Measurements from ENCODE around the gene ZNF443. TPM values are rescaled to one million over a fixed set of nuclear protein-coding genes. Genes with fewer than 3 reads are reported as not detected.

The ZNF443 gene
- 1 to 10 TPM; 4.2 to 5.9 (median 4.8) TPM for total RNA-seq

GRCh38 chr19:12440541-12441316 lies at the start of gene ZNF443:
Gene ZNF443 (minus strand): TSS chr19:12441021. CDS start chr19:12440914, 107 bp downstream.
- TF ChIP-seq CTCF (IDR thresholded peaks at IDR 0.05; ENCODE audit: low read depth), result no peak

DNA sequence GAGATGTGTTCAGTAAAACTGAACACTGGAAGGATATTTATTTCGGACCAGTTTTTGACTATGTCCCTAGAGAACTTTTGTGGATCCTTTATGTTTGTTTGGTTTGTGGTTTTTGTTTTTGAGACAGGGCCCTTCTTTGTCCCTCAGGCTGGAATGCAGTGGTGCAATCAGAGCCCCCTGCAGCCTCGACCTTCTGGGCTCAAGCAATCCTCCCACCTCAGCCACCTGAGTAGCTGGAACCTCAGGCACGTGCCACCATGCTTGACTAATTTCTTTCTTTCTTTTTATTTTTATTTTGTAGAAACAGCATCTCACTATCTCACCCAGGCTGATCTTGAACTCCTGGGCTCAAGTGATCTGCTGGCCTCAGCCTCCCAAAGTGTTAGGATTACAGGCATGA lies 44.8 kb upstream of the ZNF443 start:
- TF ChIP-seq CTCF (IDR thresholded peaks at IDR 0.05; ENCODE audit: low read depth), result no peak

DNA sequence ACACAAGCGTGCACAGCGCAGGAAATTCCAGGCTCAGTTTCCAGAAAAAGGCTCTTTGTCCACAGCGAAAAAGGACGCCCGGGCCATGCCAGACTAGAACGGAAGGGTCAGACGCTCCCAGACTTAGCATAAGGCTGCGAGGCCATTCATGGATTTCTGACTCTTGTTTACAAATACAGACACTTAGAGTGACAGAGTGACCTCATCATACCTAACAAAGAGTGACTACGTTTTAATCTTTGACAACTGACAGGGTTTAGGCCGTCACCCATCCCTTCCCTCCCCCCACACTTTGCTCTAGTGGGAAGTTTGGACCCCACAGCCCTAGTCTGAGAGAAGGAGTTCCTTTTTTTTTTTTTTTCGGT lies 44.2 kb upstream of the ZNF443 start:
- no peak for TF ChIP-seq CTCF (IDR thresholded peaks at IDR 0.05; ENCODE audit: low read depth)

GRCh38 chr19:12484371-12485051 lies 43.7 kb upstream of the ZNF443 start, which contains the start of gene ZNF709:
Gene ZNF709 (minus strand): TSS chr19:12484816. CDS start chr19:12484657, 159 bp downstream.
- no peak for TF ChIP-seq CTCF (IDR thresholded peaks at IDR 0.05; ENCODE audit: low read depth)

DNA sequence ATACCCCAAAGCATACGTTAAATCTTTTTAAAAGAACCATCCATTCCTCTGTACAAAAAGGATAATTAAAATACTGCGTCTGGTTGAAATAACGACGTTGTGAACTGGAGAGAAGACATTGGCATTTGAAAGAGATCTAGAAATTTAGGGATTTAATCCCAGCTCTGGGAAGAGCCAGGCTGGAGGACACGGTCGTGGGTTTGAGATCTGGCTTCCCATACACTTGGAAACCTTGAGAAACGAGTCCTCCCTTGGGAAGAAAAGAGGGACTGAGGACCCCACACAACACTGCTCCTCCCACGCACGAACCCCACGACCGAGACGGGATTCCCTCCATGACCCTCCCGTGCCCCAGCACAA lies 43.2 kb upstream of the ZNF443 start:
- no peak for TF ChIP-seq CTCF (IDR thresholded peaks at IDR 0.05; ENCODE audit: low read depth)

DNA sequence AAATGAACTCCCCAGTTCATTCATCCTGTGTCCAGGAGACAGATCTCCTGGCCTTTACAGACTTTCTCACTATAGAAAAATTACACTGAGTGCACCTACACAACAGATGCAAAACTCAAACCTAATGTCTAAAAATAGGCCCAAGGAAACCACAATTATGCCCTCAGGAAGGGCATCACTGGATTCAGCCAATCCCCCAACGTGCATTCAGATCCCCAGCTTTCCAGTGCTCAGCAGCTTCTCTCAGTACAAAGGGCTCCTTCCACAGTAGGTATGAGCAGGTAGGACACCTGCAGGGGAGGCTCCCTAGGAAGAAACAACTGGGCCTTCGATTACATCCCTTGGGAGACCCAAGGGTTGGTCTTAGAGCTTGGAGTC lies 41.7 kb upstream of the ZNF443 start:
- TF ChIP-seq CTCF (IDR thresholded peaks at IDR 0.05; ENCODE audit: low read depth), result no peak

DNA sequence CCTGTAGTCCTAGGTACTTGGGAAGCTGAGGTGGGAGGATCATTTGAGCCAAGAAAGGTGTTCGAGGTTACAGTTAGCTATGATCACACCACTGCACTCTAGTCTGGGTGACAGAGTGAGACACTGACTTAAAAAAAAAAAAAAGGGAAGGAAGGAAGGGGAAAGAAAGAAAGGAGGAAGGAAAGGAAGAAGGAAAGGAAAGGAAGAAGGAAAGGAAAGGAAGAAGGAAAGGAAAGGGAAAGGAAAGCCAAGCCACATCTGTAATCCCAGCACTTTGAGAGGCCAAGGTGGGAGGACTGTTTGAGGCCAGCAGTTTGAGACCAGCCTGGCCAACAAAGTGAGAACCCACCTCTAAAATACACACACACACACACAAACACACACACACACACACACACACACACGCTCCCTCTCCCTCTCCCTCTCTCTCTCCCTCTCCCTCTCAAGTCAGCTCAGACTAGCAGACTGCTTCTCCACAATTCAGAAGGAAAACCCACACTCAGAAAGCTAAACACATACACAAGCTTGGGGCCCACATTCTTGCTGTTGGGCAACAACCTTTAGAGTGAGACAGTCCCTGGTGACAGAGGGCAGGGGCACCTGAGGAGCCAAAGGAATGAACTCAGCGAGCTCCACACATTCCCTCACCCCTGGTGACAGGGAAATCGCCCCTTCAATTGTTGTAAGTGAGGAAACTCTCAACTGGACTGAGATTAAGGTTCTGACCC lies 41.1 kb upstream of the ZNF443 start:
- no peak for TF ChIP-seq CTCF (IDR thresholded peaks at IDR 0.05; ENCODE audit: low read depth)
